Activated CD4-positive, alpha-beta T cell treated with anti-CD3 and anti-CD28 coated beads, Interleukin-2, amount 10 ng/mL, durations not matched to agents 24 days and 14 days (primary cell): ENCODE results near the gene SFTA2. TPM values are rescaled to one million over a fixed set of nuclear protein-coding genes. Genes with fewer than 3 reads are reported as not detected.
"Not testable (repeated sequence)": the region's sequence is repeated elsewhere in the genome, so short reads cannot be mapped to it uniquely, and the experiment has no call there.

Experiments used
- DNase-seq: peaks from one replicate; pipeline ENCODE4 v3.0.0; 2022
- H3K27ac Mint-ChIP-seq: one replicate; pipeline ENCODE4 v1.8.0; 2022; ENCODE audit warnings: mild to moderate bottlenecking, mixed read lengths
- H3K27me3 Mint-ChIP-seq: one replicate; pipeline ENCODE4 v1.8.0; 2022; ENCODE audit warnings: mixed read lengths
- H3K36me3 Mint-ChIP-seq: one replicate; pipeline ENCODE4 v1.8.0; 2022; ENCODE audit warnings: low read depth, mild to moderate bottlenecking, mixed read lengths
- H3K4me1 Mint-ChIP-seq: one replicate; pipeline ENCODE4 v1.8.0; 2021; ENCODE audit warnings: mixed read lengths
- H3K4me3 Mint-ChIP-seq: one replicate; pipeline ENCODE4 v1.8.0; 2022; ENCODE audit warnings: mild to moderate bottlenecking, moderate library complexity, mixed read lengths
- H3K9me3 Mint-ChIP-seq: one replicate; pipeline ENCODE4 v1.8.0; 2021; ENCODE audit warnings: mixed read lengths
- intact Hi-C: fragments of 100-400 bp; cut with micrococcal nuclease; formaldehyde crosslinking; loops from one replicate; pipeline ENCODE4 v1.15.1; 2023
- total RNA-seq: library from RNA; stranded (reverse); gene quantifications from 2 replicates; pipeline ENCODE4 v1.2.3, GENCODE V29; 2022

SFTA2 gene
- total RNA-seq, 1 donor from 2014 or later, result not detected

GRCh38 chr6:30914076-30914853, 17.7 kb downstream of the SFTA2 start, which contains the start of gene VARS2:
Gene VARS2, plus strand, starts transcription at chr6:30914238. Its CDS starts 599 bp downstream, at chr6:30914837.
- H3K9me3 Mint-ChIP-seq, result no peaks in the 10 kb centered on the region
- intact Hi-C loops, result loop anchor here (2.0 to 10.0 kb wide), 6 partner anchors 29 to 173 kb away; partner anchors contain the start of gene DDR1
- H3K27me3 Mint-ChIP-seq, result no peaks in the 10 kb centered on the region
- DNase-seq, result peak; percentile 98
- peaks cover 40% of the 10 kb centered on the region for H3K4me1 Mint-ChIP-seq
- peak within 1 kb of the TSS; percentile 98 for H3K27ac Mint-ChIP-seq
- peaks cover 65% of the 10 kb centered on the region for H3K36me3 Mint-ChIP-seq
- H3K4me3 Mint-ChIP-seq, result peak within 1 kb of the TSS; percentile 92

GRCh38 chr6:30913721-30914075, 18.3 kb downstream of the SFTA2 start:
- peak overlapping the region; percentile 92 for H3K4me3 Mint-ChIP-seq
- no peaks in the 10 kb centered on the region for H3K9me3 Mint-ChIP-seq
- DNase-seq, result no peak
- intact Hi-C loops, result loop anchor here (2.0 to 10.0 kb wide), 6 partner anchors 29 to 173 kb away; partner anchors contain the start of gene DDR1
- peaks cover 63% of the 10 kb centered on the region for H3K36me3 Mint-ChIP-seq
- no peaks in the 10 kb centered on the region for H3K27me3 Mint-ChIP-seq
- H3K4me1 Mint-ChIP-seq, result peaks cover 46% of the 10 kb centered on the region
- H3K27ac Mint-ChIP-seq, result peak overlapping the region; percentile 98

- Mint-ChIP-seq H3K4me1 (peaks cover 52% of the 10 kb centered on the region), H3K36me3 (peaks cover 63% of the 10 kb centered on the region), H3K4me3 (peak overlapping the region; percentile 92), H3K27me3 (no peaks in the 10 kb centered on the region), H3K9me3 (no peaks in the 10 kb centered on the region), H3K27ac (no peak overlapping the region)
- intact Hi-C loops, result loop anchor here (10.0 kb wide), 1 partner anchor 132 kb away; no protein-coding TSS in a partner anchor
- no peak for DNase-seq
These were observed 19.0 kb downstream of the SFTA2 start for GRCh38 chr6:30912746-30913520.

GRCh38 chr6:30910473-30910872, 21.5 kb downstream of the SFTA2 start:
- Mint-ChIP-seq H3K36me3 (peaks cover 43% of the 10 kb centered on the region), H3K4me1 (peaks cover 44% of the 10 kb centered on the region)
- not testable (repeated sequence) for H3K27ac Mint-ChIP-seq, H3K4me3 Mint-ChIP-seq, DNase-seq, H3K27me3 Mint-ChIP-seq, H3K9me3 Mint-ChIP-seq
- intact Hi-C loops, result loop anchor here (10.0 kb wide), 1 partner anchor 134 kb away; no protein-coding TSS in a partner anchor

- Mint-ChIP-seq H3K4me1 (peaks cover 32% of the 10 kb centered on the region), H3K9me3 (no peaks in the 10 kb centered on the region), H3K36me3 (peaks cover 37% of the 10 kb centered on the region), H3K27me3 (no peaks in the 10 kb centered on the region), H3K27ac (peak overlapping the region; percentile 86), H3K4me3 (peak overlapping the region; percentile 98)
- intact Hi-C loops, result loop anchor here (1.0 kb wide), 1 partner anchor 222 kb away; the partner anchor contains the start of gene PPP1R18
- no peak for DNase-seq
These were observed 23.3 kb downstream of the SFTA2 start for GRCh38 chr6:30908700-30909099.

GRCh38 chr6:30907758-30908591, 24.0 kb downstream of the SFTA2 start, which contains the start of gene GTF2H4:
Gene GTF2H4, plus strand, starts transcription at chr6:30908207.
- Mint-ChIP-seq H3K27me3 (no peaks in the 10 kb centered on the region), H3K4me1 (peaks cover 26% of the 10 kb centered on the region), H3K9me3 (no peaks in the 10 kb centered on the region), H3K27ac (peak within 1 kb of the TSS; percentile 86), H3K4me3 (peak within 1 kb of the TSS; percentile 98), H3K36me3 (peaks cover 31% of the 10 kb centered on the region)
- DNase-seq, result peak; percentile 98
- intact Hi-C loops, result loop anchor here (1.0 kb wide), 1 partner anchor 222 kb away; the partner anchor contains the start of gene PPP1R18

GRCh38 chr6:30907290-30907757, 24.6 kb downstream of the SFTA2 start:
- DNase-seq, intact Hi-C loops, H3K9me3 Mint-ChIP-seq, H3K27me3 Mint-ChIP-seq: not testable (repeated sequence)
- Mint-ChIP-seq H3K4me3 (peak overlapping the region; percentile 98), H3K4me1 (peaks cover 27% of the 10 kb centered on the region), H3K27ac (peak overlapping the region; percentile 86), H3K36me3 (peaks cover 26% of the 10 kb centered on the region)

GRCh38 chr6:30903236-30903635, 28.7 kb downstream of the SFTA2 start:
- no peaks in the 10 kb centered on the region for H3K27me3 Mint-ChIP-seq
- no peak for DNase-seq
- H3K9me3 Mint-ChIP-seq, result no peaks in the 10 kb centered on the region
- H3K36me3 Mint-ChIP-seq, result peaks cover 8% of the 10 kb centered on the region
- intact Hi-C loops, result no loop called here
- H3K4me3 Mint-ChIP-seq, result no peak overlapping the region
- no peak overlapping the region for H3K27ac Mint-ChIP-seq
- H3K4me1 Mint-ChIP-seq, result peaks cover 8% of the 10 kb centered on the region

- H3K4me1 Mint-ChIP-seq, result peaks cover 6% of the 10 kb centered on the region
- intact Hi-C loops, result no loop called here
- no peaks in the 10 kb centered on the region for H3K27me3 Mint-ChIP-seq
- no peak overlapping the region for H3K27ac Mint-ChIP-seq
- no peak overlapping the region for H3K4me3 Mint-ChIP-seq
- no peak for DNase-seq
- peaks cover 8% of the 10 kb centered on the region for H3K36me3 Mint-ChIP-seq
- no peaks in the 10 kb centered on the region for H3K9me3 Mint-ChIP-seq
These were observed 29.3 kb downstream of the SFTA2 start for GRCh38 chr6:30902709-30903108.

GRCh38 chr6:30902196-30902595, 29.8 kb downstream of the SFTA2 start:
- H3K9me3 Mint-ChIP-seq, H3K4me1 Mint-ChIP-seq, H3K36me3 Mint-ChIP-seq, H3K4me3 Mint-ChIP-seq, DNase-seq, intact Hi-C loops, H3K27me3 Mint-ChIP-seq, H3K27ac Mint-ChIP-seq: not testable (repeated sequence)

GRCh38 chr6:30901436-30901835, 30.5 kb downstream of the SFTA2 start:
- H3K4me1 Mint-ChIP-seq, result peaks cover 6% of the 10 kb centered on the region
- H3K9me3 Mint-ChIP-seq, result no peaks in the 10 kb centered on the region
- no peak overlapping the region for H3K4me3 Mint-ChIP-seq
- DNase-seq, result no peak
- H3K36me3 Mint-ChIP-seq, result peaks cover 8% of the 10 kb centered on the region
- H3K27me3 Mint-ChIP-seq, result no peaks in the 10 kb centered on the region
- H3K27ac Mint-ChIP-seq, result no peak overlapping the region
- intact Hi-C loops, result no loop called here

- Mint-ChIP-seq H3K9me3 (no peaks in the 10 kb centered on the region), H3K27me3 (no peaks in the 10 kb centered on the region), H3K27ac (no peak overlapping the region), H3K4me3 (no peak overlapping the region), H3K36me3 (peaks cover 8% of the 10 kb centered on the region), H3K4me1 (peaks cover 6% of the 10 kb centered on the region)
- intact Hi-C loops, result no loop called here
- DNase-seq, result no peak
These were observed 31.0 kb downstream of the SFTA2 start for GRCh38 chr6:30900863-30901417.
